ENCODE results near the gene NTNG1. TPM values are rescaled to one million over a fixed set of nuclear protein-coding genes. Genes with fewer than 3 reads are reported as not detected.

Gene NTNG1
- total RNA-seq, 1 donor from 2014 or later, result not detected

GRCh38 chr1:107123741-107124140, 17.1 kb upstream of the NTNG1 start:
- Mint-ChIP-seq H3K4me1 (ENCODE audit: low read depth) (no peaks in the 10 kb centered on the region), H3K27me3 (ENCODE audit: low read depth) (peaks cover 5% of the 10 kb centered on the region), H3K27ac (ENCODE audit: unreplicated experiment) (no peak overlapping the region), H3K4me3 (ENCODE audit: unreplicated experiment) (no peak overlapping the region), H3K9me3 (ENCODE audit: low read depth) (no peaks in the 10 kb centered on the region), H3K36me3 (ENCODE audit: low read depth) (no peaks in the 10 kb centered on the region)
- DNase-seq (ENCODE audit: low spot score), result no peak
- TF ChIP-seq, protein P1, sequence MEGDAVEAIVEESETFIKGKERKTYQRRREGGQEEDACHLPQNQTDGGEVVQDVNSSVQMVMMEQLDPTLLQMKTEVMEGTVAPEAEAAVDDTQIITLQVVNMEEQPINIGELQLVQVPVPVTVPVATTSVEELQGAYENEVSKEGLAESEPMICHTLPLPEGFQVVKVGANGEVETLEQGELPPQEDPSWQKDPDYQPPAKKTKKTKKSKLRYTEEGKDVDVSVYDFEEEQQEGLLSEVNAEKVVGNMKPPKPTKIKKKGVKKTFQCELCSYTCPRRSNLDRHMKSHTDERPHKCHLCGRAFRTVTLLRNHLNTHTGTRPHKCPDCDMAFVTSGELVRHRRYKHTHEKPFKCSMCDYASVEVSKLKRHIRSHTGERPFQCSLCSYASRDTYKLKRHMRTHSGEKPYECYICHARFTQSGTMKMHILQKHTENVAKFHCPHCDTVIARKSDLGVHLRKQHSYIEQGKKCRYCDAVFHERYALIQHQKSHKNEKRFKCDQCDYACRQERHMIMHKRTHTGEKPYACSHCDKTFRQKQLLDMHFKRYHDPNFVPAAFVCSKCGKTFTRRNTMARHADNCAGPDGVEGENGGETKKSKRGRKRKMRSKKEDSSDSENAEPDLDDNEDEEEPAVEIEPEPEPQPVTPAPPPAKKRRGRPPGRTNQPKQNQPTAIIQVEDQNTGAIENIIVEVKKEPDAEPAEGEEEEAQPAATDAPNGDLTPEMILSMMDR (IDR thresholded peaks at IDR 0.05), result no peak

DNA sequence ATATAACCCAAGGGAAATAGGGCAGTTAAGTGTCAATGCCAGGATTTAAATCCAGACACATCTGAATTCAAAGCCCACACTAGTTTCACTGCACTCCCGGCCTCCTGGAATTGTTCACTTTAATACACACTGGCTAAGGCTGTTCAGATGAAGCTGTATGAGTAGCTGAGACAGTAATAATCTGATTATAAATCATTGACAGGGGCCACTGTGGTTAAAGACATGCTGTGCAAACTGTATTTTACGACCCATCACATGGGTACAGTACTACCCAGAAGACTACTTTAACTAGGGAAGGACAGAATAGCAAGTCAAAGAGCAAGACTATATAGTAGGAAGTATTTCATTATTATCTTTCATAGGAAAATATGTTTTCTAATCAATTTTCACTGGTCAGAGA, 16.1 kb upstream of the NTNG1 start:
- H3K4me1 Mint-ChIP-seq (ENCODE audit: low read depth), result no peaks in the 10 kb centered on the region
- H3K36me3 Mint-ChIP-seq (ENCODE audit: low read depth), result no peaks in the 10 kb centered on the region
- TF ChIP-seq, protein P1 (IDR thresholded peaks at IDR 0.05), result no peak
- no peak overlapping the region for H3K27ac Mint-ChIP-seq (ENCODE audit: unreplicated experiment)
- H3K9me3 Mint-ChIP-seq (ENCODE audit: low read depth), result no peaks in the 10 kb centered on the region
- peaks cover 5% of the 10 kb centered on the region for H3K27me3 Mint-ChIP-seq (ENCODE audit: low read depth)
- no peak overlapping the region for H3K4me3 Mint-ChIP-seq (ENCODE audit: unreplicated experiment)
- DNase-seq (ENCODE audit: low spot score), result no peak

DNA sequence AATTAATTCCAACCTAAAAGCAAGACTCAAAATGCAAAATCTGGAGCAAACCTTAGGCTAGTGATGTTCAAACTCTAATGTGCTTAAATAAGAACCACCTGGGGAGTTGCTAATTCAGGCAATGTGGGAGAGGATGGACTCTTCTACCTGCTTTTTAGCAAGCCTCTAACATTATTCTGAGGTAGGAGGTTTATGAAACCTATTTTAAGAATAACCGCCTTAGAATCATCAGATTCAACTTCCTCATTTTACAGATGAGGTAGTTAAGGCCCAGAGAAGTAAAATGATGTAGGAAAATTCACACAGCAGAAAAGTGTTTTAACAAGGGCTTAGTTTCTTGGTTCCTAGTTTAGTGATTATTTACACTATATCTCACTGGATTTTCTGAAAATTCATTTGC, 8.6 kb upstream of the NTNG1 start:
- Mint-ChIP-seq H3K4me1 (ENCODE audit: low read depth) (no peaks in the 10 kb centered on the region), H3K9me3 (ENCODE audit: low read depth) (no peaks in the 10 kb centered on the region), H3K27me3 (ENCODE audit: low read depth) (peaks cover 11% of the 10 kb centered on the region), H3K36me3 (ENCODE audit: low read depth) (no peaks in the 10 kb centered on the region), H3K4me3 (ENCODE audit: unreplicated experiment) (no peak overlapping the region), H3K27ac (ENCODE audit: unreplicated experiment) (no peak overlapping the region)
- DNase-seq (ENCODE audit: low spot score), result no peak
- TF ChIP-seq, protein P1 (IDR thresholded peaks at IDR 0.05), result no peak

DNA sequence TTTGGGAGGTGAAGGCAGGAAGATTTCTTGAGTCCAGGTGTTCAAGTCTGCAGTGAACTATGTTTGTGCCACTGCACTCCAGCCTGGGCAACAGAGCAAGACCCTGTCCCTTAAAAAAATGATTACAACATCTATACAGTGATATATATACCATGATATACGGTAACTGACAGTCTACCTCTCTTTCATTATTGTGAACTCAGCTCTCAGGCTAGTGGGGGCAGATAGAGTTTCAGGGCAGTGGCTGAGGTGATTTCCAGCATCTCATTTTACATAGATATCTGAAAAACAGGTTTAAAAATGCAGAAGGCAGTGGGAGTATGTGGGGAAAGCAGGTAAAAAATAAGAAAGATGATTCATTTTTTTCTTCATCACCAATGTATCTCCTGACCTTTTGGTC, 8.1 kb upstream of the NTNG1 start:
- Mint-ChIP-seq H3K4me3 (ENCODE audit: unreplicated experiment) (no peak overlapping the region), H3K27ac (ENCODE audit: unreplicated experiment) (no peak overlapping the region), H3K9me3 (ENCODE audit: low read depth) (no peaks in the 10 kb centered on the region), H3K27me3 (ENCODE audit: low read depth) (peaks cover 16% of the 10 kb centered on the region), H3K4me1 (ENCODE audit: low read depth) (no peaks in the 10 kb centered on the region), H3K36me3 (ENCODE audit: low read depth) (no peaks in the 10 kb centered on the region)
- TF ChIP-seq, protein P1 (IDR thresholded peaks at IDR 0.05), result no peak
- DNase-seq (ENCODE audit: low spot score), result no peak

DNA sequence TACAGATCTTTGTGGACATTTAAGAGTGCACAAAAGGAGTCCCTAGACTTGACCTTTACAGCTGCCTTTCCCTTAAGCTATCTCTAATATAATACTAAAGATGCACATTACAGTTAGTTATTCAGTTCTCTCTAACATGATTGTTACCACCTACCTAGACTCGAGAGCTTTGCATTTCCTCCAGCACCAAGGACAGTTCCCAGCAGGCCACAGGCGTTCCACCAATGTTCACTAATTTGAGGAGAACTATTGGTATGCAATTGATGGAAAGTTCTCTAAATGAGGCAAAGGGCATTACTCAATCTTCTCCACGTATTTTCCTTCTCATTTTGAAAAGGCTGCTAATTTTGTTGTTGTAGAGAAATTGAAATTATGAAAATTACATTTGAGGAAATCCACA, 5.4 kb upstream of the NTNG1 start:
- TF ChIP-seq, protein P1 (IDR thresholded peaks at IDR 0.05), result no peak
- H3K27ac Mint-ChIP-seq (ENCODE audit: unreplicated experiment), result no peak overlapping the region
- no peak for DNase-seq (ENCODE audit: low spot score)
- no peaks in the 10 kb centered on the region for H3K9me3 Mint-ChIP-seq (ENCODE audit: low read depth)
- H3K27me3 Mint-ChIP-seq (ENCODE audit: low read depth), result peaks cover 34% of the 10 kb centered on the region
- H3K4me1 Mint-ChIP-seq (ENCODE audit: low read depth), result peaks cover 10% of the 10 kb centered on the region
- no peaks in the 10 kb centered on the region for H3K36me3 Mint-ChIP-seq (ENCODE audit: low read depth)
- H3K4me3 Mint-ChIP-seq (ENCODE audit: unreplicated experiment), result no peak overlapping the region
